ENCODE results near the gene SSH2. TPM values are rescaled to one million over a fixed set of nuclear protein-coding genes. Genes with fewer than 3 reads are reported as not detected.

The SSH2 gene
- total and polyA plus RNA-seq, 2 of the 13 experiments (the other 11 are each of a cell fraction or from before 2014, with no cell fraction given): 6.0 to 6.4 TPM

GRCh38 chr17:29883497-29883896, 46.5 kb downstream of the SSH2 start:
- no TSS peak for BruUV-seq (replicated peaks)
- Histone ChIP-seq H3K4me2 (ENCODE audit: low read depth, low read length) (no peak overlapping the region), H3K79me2 (ENCODE audit: insufficient read depth, low read length) (no peaks in the 10 kb centered on the region), H3K27ac (ENCODE audit: extremely low read length, insufficient read depth, low read length) (no peak overlapping the region), H3K4me3 (replicated peaks in 1 of 3; ENCODE audit: insufficient read depth in 1 of 3, low read depth in 2 of 3, low read length in 3 of 3) (no peak overlapping the region), H3K36me3 (replicated peaks in 1 of 2; ENCODE audit: control insufficient read depth in 1 of 2, insufficient read depth in 2 of 2, low read length in 2 of 2) (no peaks in the 10 kb centered on the region), H3K9me3 (ENCODE audit: low read length) (no peaks in the 10 kb centered on the region), H3K27me3 (ENCODE audit: control insufficient read depth in 1 of 2, insufficient read depth in 2 of 2, low read length in 2 of 2) (no peaks in the 10 kb centered on the region), H4K20me1 (ENCODE audit: insufficient read depth, low read length) (no peaks in the 10 kb centered on the region), H3K4me1 (ENCODE audit: insufficient read depth, low read length) (no peaks in the 10 kb centered on the region), H2AFZ (ENCODE audit: low read length) (no peak overlapping the region), H3K9ac (ENCODE audit: insufficient read depth, low read depth, low read length) (no peak overlapping the region)
- in situ Hi-C loops (cut with HindIII; ENCODE audit: extremely low pct_ligation_motif_present, low pct_unique_long_range_greater_than_20kb): no loop called here
- POLR2A ChIA-PET: no interaction called here
- CTCF ChIA-PET (ENCODE audit: low intra/inter-chr PET ratio, low total read pairs): no interaction called here
- ATAC-seq (no peak), FAIRE-seq (no peak), DNase-seq (ENCODE audit: low spot score) (no peak)
- intact Hi-C loops (cut with micrococcal nuclease; ENCODE audit: unreplicated experiment): no loop called here
- no peak for TF ChIP-seq ARID3A (IDR thresholded peaks at IDR 0.05; ENCODE audit: low read depth, low read length)
- no peak for TF ChIP-seq STAT5B (CRISPR knock-in tag; IDR thresholded peaks at IDR 0.05)
- no peak for TF ChIP-seq KAT2B (IDR thresholded peaks at IDR 0.05; ENCODE audit: borderline replicate concordance, low read depth, low read length)
- no peak for TF ChIP-seq BCL3 (CRISPR knock-in tag; IDR thresholded peaks at IDR 0.05)
- no peak for TF ChIP-seq PCBP2 (optimal IDR thresholded peaks at IDR 0.05; ENCODE audit: low read depth, low read length, poor library complexity, severe bottlenecking)
- no peak for TF ChIP-seq HOXA3 (CRISPR knock-in tag; IDR thresholded peaks at IDR 0.05)
- no peak for TF ChIP-seq ZNF276 (CRISPR knock-in tag; IDR thresholded peaks at IDR 0.05; ENCODE audit: low read depth)
- no peak for TF ChIP-seq ZNF484 (CRISPR knock-in tag; IDR thresholded peaks at IDR 0.05; ENCODE audit: borderline replicate concordance, low read depth)
- no peak for TF ChIP-seq ZNF687 (CRISPR knock-in tag; IDR thresholded peaks at IDR 0.05)
- TF ChIP-seq ZNF367 (CRISPR knock-in tag; IDR thresholded peaks at IDR 0.05; ENCODE audit: borderline replicate concordance): no peak
- TF ChIP-seq SUZ12 (IDR thresholded peaks at IDR 0.05; ENCODE audit: low read depth, low read length): no peak
- no peak for TF ChIP-seq MAX (IDR thresholded peaks at IDR 0.05)
- TF ChIP-seq ZNF225 (CRISPR knock-in tag; IDR thresholded peaks at IDR 0.05): no peak
- no peak for TF ChIP-seq ZNF136 (CRISPR knock-in tag; IDR thresholded peaks at IDR 0.05; ENCODE audit: low read depth)

Measured in HepG2 (cell line).